GM23338 (cell line): ENCODE data around the gene RBM33. TPM values are rescaled to one million over a fixed set of nuclear protein-coding genes. Genes with fewer than 3 reads are reported as not detected.

ENCODE experiments used
- ATAC-seq: fragments of 200-7000 bp; cut with Tn5 transposase; 3 replicates; pipeline ENCODE4 v1.9.1; 2020
- DNase-seq: peaks from one replicate; pipeline ENCODE4 v3.0.0-alpha.2; 2015; ENCODE audit warnings: low spot score
- H2AFZ ChIP-seq: fragments of 200-600 bp; sonication (generic); 2 replicates; pipeline ENCODE4 v1.8.0; 2016; ENCODE audit warnings: antibody characterized with exemption, mild to moderate bottlenecking, moderate library complexity
- H3F3A ChIP-seq: fragments of 200-600 bp; sonication (generic); replicated peaks from 2 replicates; pipeline ENCODE4 v1.8.0; 2017; ENCODE audit warnings: antibody characterized with exemption, mixed run types, low read depth
- H3K27ac ChIP-seq: fragments of 200-600 bp; sonication (generic); 2 replicates; pipeline ENCODE4 v1.6.1; 2016; ENCODE audit warnings: low read depth
- H3K27me3 ChIP-seq: fragments of 200-600 bp; sonication (generic); 2 replicates; pipeline ENCODE4 v1.8.0; 2016; ENCODE audit warnings: mild to moderate bottlenecking, mixed run types, moderate library complexity; ENCODE audit not compliant: insufficient read depth
- H3K36me3 ChIP-seq: fragments of 200-600 bp; sonication (generic); 2 replicates; pipeline ENCODE4 v1.8.0; 2016; ENCODE audit warnings: mild to moderate bottlenecking; ENCODE audit not compliant: insufficient read depth
- H3K4me1 ChIP-seq: fragments of 200-600 bp; sonication (generic); 2 replicates; pipeline ENCODE4 v1.8.0; 2016; ENCODE audit warnings: mild to moderate bottlenecking, moderate library complexity; ENCODE audit not compliant: insufficient read depth
- H3K4me2 ChIP-seq: fragments of 200-600 bp; sonication (generic); 2 replicates; pipeline ENCODE4 v1.7.1; 2017; ENCODE audit warnings: mixed run types
- H3K4me3 ChIP-seq: fragments of 200-600 bp; sonication (generic); 2 replicates; pipeline ENCODE4 v1.6.1; 2016; ENCODE audit warnings: mixed run types
- H3K79me2 ChIP-seq: fragments of 200-600 bp; sonication (generic); replicated peaks from 2 replicates; pipeline ENCODE4 v1.8.0; 2017; ENCODE audit warnings: mild to moderate bottlenecking; ENCODE audit not compliant: insufficient read depth
- H3K9me2 ChIP-seq: fragments of 200-600 bp; sonication (generic); 2 replicates; pipeline ENCODE4 v1.8.0; 2017; ENCODE audit not compliant: insufficient read depth
- H4K20me1 ChIP-seq: fragments of 200-600 bp; sonication (generic); replicated peaks from 2 replicates; pipeline ENCODE4 v1.8.0; 2017; ENCODE audit warnings: mild to moderate bottlenecking; ENCODE audit not compliant: insufficient read depth
- H3K27ac Mint-ChIP-seq: 2 replicates; pipeline ENCODE4 v1.8.0; 2020; ENCODE audit warnings: inconsistent platforms, mild to moderate bottlenecking, moderate library complexity, mixed read lengths
- H3K27me3 Mint-ChIP-seq: 3 replicates; pipeline ENCODE4 v1.8.0; 2022; ENCODE audit warnings: low read depth, mild to moderate bottlenecking, moderate library complexity, mixed read lengths, inconsistent platforms; ENCODE audit not compliant: insufficient read depth, poor library complexity
- H3K36me3 Mint-ChIP-seq: 3 replicates; pipeline ENCODE4 v1.8.0; 2021; ENCODE audit warnings: low read depth, mild to moderate bottlenecking, inconsistent platforms, moderate library complexity, mixed read lengths
- H3K4me1 Mint-ChIP-seq: 3 replicates; pipeline ENCODE4 v1.8.0; 2020; ENCODE audit warnings: mild to moderate bottlenecking, inconsistent platforms, mixed read lengths
- H3K4me3 Mint-ChIP-seq: 3 replicates; pipeline ENCODE4 v1.8.0; 2021; ENCODE audit warnings: moderate library complexity, mild to moderate bottlenecking, inconsistent platforms, mixed read lengths
- H3K9me3 Mint-ChIP-seq: 3 replicates; pipeline ENCODE4 v1.8.0; 2020; ENCODE audit warnings: moderate library complexity, mild to moderate bottlenecking, inconsistent platforms, mixed read lengths
- CREB1 ChIP-seq: fragments of 250-450 bp; sonication (Bioruptor Pico); IDR thresholded peaks from 2 replicates; pipeline ENCODE4 v1.5.0; 2020; ENCODE audit warnings: low read depth, mild to moderate bottlenecking, moderate library complexity
- EZH2 ChIP-seq: fragments of 200-600 bp; sonication (generic); IDR thresholded peaks from one replicate; pipeline ENCODE4 v1.8.0; 2017; ENCODE audit warnings: antibody characterized with exemption, mild to moderate bottlenecking, low read depth; ENCODE audit not compliant: unreplicated experiment
- EZH2phosphoT487 ChIP-seq: fragments of 200-600 bp; sonication (generic); IDR thresholded peaks from one replicate; pipeline ENCODE4 v1.8.1; 2018; ENCODE audit warnings: antibody characterized with exemption; ENCODE audit not compliant: unreplicated experiment
- JUNB ChIP-seq: IDR thresholded peaks from one replicate; pipeline ENCODE4 v1.6.1; 2016; ENCODE audit warnings: antibody characterized with exemption; ENCODE audit not compliant: unreplicated experiment
- POLR2AphosphoS5 ChIP-seq: IDR thresholded peaks from 2 replicates; pipeline ENCODE4 v1.6.1; 2016; ENCODE audit warnings: antibody characterized with exemption, low read depth
- ZNF114 ChIP-seq: fragments of 250-450 bp; sonication (Bioruptor Pico); IDR thresholded peaks from 2 replicates; pipeline ENCODE4 v1.5.0; 2020; ENCODE audit warnings: mild to moderate bottlenecking, moderate library complexity
- polyA plus RNA-seq: library from polyadenylated mRNA; unstranded; fragments of >200 nt; fragmentation: Nextera tagmentation; extraction: Ambion mirVana; gene quantifications from 2 replicates; pipeline ENCODE4 v1.2.1, GENCODE V29; 2016
- total RNA-seq: library from RNA; depleted of rRNA; stranded (reverse); fragments of >200 nt; shearing (Covaris generic); gene quantifications from 2 replicates; pipeline ENCODE4 v1.2.3, GENCODE V29; 2014
- TF ChIP-seq, protein P1 (sequence below): fragments of 250-450 bp; sonication (Bioruptor Pico); IDR thresholded peaks from 2 replicates; pipeline ENCODE4 v1.5.0; 2020; ENCODE audit warnings: mild to moderate bottlenecking, moderate library complexity
- TF ChIP-seq, protein P2 (sequence below), 2 experiments: fragments of 200-600 bp in 1 of 2; sonication (generic) in 1 of 2; conservative IDR thresholded peaks; 2 replicates each; pipeline versions ENCODE4 v1.5.1 to v1.6.1; 2016 to 2017; ENCODE audit warnings: antibody characterized with exemption in 2 of 2, low read depth in 2 of 2, mild to moderate bottlenecking in 2 of 2, moderate library complexity in 1 of 2
- TF ChIP-seq, protein P3 (sequence below): IDR thresholded peaks from one replicate; pipeline ENCODE4 v1.6.1; 2018; ENCODE audit warnings: antibody characterized with exemption; ENCODE audit not compliant: unreplicated experiment

RBM33 gene
- total and polyA plus RNA-seq, 2 experiments from 2014 or later = 47.7 to 94.7 TPM

DNA sequence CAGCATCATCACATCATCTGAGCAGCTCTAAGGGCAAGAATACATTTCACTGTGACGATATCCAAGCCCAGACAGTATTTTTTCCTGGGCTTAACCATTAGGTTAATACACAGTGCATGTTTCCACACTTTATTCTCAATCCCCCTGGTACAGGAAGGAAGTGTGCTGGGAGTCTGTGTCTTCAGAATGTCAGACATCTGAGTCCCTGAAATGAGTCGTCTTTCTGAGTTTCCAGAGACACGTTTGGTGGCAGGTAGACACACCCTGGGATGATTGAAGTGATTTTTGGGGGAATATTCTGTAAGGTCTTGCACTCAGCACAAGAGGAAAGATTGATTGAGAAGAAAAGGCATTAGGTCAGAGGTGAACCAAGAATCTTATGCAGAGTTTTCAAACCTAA lies 180.9 kb downstream of the RBM33 start:
- TF ChIP-seq, protein P1, sequence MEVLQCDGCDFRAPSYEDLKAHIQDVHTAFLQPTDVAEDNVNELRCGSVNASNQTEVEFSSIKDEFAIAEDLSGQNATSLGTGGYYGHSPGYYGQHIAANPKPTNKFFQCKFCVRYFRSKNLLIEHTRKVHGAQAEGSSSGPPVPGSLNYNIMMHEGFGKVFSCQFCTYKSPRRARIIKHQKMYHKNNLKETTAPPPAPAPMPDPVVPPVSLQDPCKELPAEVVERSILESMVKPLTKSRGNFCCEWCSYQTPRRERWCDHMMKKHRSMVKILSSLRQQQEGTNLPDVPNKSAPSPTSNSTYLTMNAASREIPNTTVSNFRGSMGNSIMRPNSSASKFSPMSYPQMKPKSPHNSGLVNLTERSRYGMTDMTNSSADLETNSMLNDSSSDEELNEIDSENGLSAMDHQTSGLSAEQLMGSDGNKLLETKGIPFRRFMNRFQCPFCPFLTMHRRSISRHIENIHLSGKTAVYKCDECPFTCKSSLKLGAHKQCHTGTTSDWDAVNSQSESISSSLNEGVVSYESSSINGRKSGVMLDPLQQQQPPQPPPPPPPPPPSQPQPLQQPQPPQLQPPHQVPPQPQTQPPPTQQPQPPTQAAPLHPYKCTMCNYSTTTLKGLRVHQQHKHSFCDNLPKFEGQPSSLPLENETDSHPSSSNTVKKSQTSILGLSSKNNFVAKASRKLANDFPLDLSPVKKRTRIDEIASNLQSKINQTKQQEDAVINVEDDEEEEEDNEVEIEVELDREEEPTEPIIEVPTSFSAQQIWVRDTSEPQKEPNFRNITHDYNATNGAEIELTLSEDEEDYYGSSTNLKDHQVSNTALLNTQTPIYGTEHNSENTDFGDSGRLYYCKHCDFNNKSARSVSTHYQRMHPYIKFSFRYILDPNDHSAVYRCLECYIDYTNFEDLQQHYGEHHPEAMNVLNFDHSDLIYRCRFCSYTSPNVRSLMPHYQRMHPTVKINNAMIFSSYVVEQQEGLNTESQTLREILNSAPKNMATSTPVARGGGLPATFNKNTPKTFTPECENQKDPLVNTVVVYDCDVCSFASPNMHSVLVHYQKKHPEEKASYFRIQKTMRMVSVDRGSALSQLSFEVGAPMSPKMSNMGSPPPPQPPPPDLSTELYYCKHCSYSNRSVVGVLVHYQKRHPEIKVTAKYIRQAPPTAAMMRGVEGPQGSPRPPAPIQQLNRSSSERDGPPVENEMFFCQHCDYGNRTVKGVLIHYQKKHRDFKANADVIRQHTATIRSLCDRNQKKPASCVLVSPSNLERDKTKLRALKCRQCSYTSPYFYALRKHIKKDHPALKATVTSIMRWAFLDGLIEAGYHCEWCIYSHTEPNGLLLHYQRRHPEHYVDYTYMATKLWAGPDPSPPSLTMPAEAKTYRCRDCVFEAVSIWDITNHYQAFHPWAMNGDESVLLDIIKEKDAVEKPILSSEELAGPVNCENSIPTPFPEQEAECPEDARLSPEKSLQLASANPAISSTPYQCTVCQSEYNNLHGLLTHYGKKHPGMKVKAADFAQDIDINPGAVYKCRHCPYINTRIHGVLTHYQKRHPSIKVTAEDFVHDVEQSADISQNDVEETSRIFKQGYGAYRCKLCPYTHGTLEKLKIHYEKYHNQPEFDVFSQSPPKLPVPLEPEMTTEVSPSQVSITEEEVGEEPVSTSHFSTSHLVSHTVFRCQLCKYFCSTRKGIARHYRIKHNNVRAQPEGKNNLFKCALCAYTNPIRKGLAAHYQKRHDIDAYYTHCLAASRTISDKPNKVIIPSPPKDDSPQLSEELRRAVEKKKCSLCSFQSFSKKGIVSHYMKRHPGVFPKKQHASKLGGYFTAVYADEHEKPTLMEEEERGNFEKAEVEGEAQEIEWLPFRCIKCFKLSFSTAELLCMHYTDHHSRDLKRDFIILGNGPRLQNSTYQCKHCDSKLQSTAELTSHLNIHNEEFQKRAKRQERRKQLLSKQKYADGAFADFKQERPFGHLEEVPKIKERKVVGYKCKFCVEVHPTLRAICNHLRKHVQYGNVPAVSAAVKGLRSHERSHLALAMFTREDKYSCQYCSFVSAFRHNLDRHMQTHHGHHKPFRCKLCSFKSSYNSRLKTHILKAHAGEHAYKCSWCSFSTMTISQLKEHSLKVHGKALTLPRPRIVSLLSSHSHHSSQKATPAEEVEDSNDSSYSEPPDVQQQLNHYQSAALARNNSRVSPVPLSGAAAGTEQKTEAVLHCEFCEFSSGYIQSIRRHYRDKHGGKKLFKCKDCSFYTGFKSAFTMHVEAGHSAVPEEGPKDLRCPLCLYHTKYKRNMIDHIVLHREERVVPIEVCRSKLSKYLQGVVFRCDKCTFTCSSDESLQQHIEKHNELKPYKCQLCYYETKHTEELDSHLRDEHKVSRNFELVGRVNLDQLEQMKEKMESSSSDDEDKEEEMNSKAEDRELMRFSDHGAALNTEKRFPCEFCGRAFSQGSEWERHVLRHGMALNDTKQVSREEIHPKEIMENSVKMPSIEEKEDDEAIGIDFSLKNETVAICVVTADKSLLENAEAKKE = no peak
- TF ChIP-seq, protein P2, sequence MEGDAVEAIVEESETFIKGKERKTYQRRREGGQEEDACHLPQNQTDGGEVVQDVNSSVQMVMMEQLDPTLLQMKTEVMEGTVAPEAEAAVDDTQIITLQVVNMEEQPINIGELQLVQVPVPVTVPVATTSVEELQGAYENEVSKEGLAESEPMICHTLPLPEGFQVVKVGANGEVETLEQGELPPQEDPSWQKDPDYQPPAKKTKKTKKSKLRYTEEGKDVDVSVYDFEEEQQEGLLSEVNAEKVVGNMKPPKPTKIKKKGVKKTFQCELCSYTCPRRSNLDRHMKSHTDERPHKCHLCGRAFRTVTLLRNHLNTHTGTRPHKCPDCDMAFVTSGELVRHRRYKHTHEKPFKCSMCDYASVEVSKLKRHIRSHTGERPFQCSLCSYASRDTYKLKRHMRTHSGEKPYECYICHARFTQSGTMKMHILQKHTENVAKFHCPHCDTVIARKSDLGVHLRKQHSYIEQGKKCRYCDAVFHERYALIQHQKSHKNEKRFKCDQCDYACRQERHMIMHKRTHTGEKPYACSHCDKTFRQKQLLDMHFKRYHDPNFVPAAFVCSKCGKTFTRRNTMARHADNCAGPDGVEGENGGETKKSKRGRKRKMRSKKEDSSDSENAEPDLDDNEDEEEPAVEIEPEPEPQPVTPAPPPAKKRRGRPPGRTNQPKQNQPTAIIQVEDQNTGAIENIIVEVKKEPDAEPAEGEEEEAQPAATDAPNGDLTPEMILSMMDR (conservative IDR thresholded peaks at IDR 0.05; ENCODE audit: low read depth in 2 of 2) = no peak
- TF ChIP-seq EZH2 = no peak
- no peak for TF ChIP-seq CREB1 (CRISPR knock-in tag)
- TF ChIP-seq, protein P3, sequence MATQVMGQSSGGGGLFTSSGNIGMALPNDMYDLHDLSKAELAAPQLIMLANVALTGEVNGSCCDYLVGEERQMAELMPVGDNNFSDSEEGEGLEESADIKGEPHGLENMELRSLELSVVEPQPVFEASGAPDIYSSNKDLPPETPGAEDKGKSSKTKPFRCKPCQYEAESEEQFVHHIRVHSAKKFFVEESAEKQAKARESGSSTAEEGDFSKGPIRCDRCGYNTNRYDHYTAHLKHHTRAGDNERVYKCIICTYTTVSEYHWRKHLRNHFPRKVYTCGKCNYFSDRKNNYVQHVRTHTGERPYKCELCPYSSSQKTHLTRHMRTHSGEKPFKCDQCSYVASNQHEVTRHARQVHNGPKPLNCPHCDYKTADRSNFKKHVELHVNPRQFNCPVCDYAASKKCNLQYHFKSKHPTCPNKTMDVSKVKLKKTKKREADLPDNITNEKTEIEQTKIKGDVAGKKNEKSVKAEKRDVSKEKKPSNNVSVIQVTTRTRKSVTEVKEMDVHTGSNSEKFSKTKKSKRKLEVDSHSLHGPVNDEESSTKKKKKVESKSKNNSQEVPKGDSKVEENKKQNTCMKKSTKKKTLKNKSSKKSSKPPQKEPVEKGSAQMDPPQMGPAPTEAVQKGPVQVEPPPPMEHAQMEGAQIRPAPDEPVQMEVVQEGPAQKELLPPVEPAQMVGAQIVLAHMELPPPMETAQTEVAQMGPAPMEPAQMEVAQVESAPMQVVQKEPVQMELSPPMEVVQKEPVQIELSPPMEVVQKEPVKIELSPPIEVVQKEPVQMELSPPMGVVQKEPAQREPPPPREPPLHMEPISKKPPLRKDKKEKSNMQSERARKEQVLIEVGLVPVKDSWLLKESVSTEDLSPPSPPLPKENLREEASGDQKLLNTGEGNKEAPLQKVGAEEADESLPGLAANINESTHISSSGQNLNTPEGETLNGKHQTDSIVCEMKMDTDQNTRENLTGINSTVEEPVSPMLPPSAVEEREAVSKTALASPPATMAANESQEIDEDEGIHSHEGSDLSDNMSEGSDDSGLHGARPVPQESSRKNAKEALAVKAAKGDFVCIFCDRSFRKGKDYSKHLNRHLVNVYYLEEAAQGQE = no peak
- TF ChIP-seq ZNF114 = no peak
- no peak for TF ChIP-seq EZH2phosphoT487
- TF ChIP-seq JUNB = no peak
- no peak for TF ChIP-seq POLR2AphosphoS5
- no peaks in the 10 kb centered on the region for H3K36me3 Mint-ChIP-seq
- H3K9me3 Mint-ChIP-seq = no peaks in the 10 kb centered on the region; the same call in 2 of the 3 replicates
- Histone ChIP-seq H3K9me2 (no peaks in the 10 kb centered on the region), H3K4me3 (no peak overlapping the region), H3F3A (no peaks in the 10 kb centered on the region), H3K4me2 (no peak overlapping the region), H3K4me1 (no peaks in the 10 kb centered on the region), H3K27ac (no peak overlapping the region), H3K36me3 (no peaks in the 10 kb centered on the region), H2AFZ (no peak overlapping the region), H3K27me3 (no peaks in the 10 kb centered on the region), H4K20me1 (no peaks in the 10 kb centered on the region), H3K79me2 (no peaks in the 10 kb centered on the region)
- ATAC-seq = no peak
- peaks cover 4% of the 10 kb centered on the region for H3K27me3 Mint-ChIP-seq
- no peak overlapping the region for H3K4me3 Mint-ChIP-seq
- no peak overlapping the region for H3K27ac Mint-ChIP-seq
- H3K4me1 Mint-ChIP-seq = no peaks in the 10 kb centered on the region
- no peak for DNase-seq
